ENCODE results near the gene RNF217.

Gene RNF217

DNA sequence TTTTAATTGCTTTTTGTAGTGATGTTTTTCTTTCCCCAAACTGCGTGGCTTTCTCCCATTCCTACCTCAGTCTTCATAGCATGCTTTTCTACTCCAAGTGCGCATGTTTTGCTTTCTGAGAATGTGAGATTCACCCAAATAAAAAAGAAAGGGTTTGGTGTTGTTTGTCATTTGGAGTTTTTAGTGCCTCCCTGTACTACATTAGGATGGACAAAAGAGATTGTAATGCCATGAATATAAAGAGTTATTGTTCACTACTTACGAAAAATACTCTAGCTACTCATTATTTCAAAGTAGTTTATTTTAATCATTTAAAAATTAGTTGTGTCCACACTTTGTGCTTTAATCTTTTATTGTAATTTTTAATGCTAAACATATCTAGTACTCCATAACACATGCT, 81.8 kb downstream of the RNF217 start:
- no peak overlapping the region for H3K4me3 ChIP-seq (ENCODE audit: low read depth, low read length)
- DNase-seq (ENCODE audit: low read depth, low spot score), result no peak
- in situ Hi-C loops (cut with HindIII; ENCODE audit: low sequenced_read_pairs), result no loop called here
- TF ChIP-seq, protein P1, sequence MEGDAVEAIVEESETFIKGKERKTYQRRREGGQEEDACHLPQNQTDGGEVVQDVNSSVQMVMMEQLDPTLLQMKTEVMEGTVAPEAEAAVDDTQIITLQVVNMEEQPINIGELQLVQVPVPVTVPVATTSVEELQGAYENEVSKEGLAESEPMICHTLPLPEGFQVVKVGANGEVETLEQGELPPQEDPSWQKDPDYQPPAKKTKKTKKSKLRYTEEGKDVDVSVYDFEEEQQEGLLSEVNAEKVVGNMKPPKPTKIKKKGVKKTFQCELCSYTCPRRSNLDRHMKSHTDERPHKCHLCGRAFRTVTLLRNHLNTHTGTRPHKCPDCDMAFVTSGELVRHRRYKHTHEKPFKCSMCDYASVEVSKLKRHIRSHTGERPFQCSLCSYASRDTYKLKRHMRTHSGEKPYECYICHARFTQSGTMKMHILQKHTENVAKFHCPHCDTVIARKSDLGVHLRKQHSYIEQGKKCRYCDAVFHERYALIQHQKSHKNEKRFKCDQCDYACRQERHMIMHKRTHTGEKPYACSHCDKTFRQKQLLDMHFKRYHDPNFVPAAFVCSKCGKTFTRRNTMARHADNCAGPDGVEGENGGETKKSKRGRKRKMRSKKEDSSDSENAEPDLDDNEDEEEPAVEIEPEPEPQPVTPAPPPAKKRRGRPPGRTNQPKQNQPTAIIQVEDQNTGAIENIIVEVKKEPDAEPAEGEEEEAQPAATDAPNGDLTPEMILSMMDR (IDR thresholded peaks at IDR 0.05; ENCODE audit: low read depth, low read length), result no peak

- in situ Hi-C loops (cut with HindIII; ENCODE audit: low sequenced_read_pairs), result no loop called here
- TF ChIP-seq, protein P1 (IDR thresholded peaks at IDR 0.05; ENCODE audit: low read depth, low read length), result no peak
Observed at GRCh38 chr6:125044667-125045066, 82.4 kb downstream of the RNF217 start.

DNA sequence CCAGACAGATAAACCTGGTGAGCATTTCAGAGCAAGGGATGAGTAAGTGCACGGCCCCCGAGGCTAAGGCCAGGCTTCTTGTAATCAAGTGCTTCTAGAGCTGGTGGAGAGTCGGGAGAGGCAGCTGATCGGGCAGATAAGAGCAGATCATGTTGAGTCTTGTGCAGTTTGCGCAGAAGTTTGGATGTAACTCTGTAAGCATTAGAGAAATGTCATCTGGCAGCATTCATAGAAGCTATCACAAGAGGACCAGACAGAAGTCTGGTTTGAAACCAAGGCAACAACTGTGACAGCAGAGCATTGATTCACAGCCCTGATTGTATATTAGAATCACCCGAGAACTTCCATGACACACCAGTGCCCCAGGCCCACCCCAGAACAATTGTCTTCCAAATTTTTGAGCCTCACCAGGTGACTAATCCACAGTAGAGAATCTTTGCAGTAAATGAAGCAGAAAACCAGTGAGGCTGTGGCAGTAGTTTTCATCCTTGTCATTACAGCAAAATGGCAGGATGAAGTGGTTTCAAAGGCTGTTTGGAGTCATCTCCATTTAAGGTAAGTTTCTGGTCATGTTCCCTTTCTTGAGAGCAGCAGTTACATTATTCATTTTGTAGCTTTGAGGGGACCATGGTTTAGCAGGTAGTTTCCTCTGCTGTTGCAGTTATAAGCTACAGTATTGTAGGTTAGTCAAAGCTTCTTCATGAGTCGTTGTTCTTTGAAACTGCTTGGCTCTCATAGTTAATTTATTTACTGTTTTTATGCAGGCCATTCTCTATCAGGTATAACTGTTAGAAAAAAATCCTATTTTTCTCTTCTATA, 84.1 kb downstream of the RNF217 start:
- no peak for DNase-seq (ENCODE audit: low read depth, low spot score)
- no peak overlapping the region for H3K4me3 ChIP-seq (ENCODE audit: low read depth, low read length)
- in situ Hi-C loops (cut with HindIII; ENCODE audit: low sequenced_read_pairs), result no loop called here
- TF ChIP-seq, protein P1 (IDR thresholded peaks at IDR 0.05; ENCODE audit: low read depth, low read length), result no peak

More at GRCh38 chr6:125044667-125045066, 82.4 kb downstream of the RNF217 start:
- H3K4me3 ChIP-seq (ENCODE audit: low read depth, low read length), result no peak overlapping the region
- no peak for DNase-seq (ENCODE audit: low read depth, low spot score)

DNA sequence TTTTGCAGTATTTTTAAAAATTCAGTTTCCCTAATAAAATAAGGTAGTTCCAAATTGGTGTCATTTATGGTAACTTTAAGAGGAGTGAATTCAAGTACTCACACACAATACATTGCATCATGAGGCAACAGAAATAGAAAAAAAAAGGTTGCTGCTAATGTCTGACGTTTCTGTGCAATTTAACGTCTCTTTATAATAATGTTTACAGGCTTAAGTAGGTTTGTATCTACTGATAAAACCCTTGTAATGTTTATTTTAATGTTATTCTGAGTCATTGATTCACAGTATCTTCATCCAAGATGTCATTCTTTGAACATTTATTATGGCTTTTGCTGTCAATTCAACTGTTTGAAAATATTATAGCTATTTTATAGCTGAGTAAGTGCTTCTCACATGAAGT, 86.0 kb downstream of the RNF217 start:
- DNase-seq (ENCODE audit: low read depth, low spot score), result no peak
- H3K4me3 ChIP-seq (ENCODE audit: low read depth, low read length), result no peak overlapping the region
- in situ Hi-C loops (cut with HindIII; ENCODE audit: low sequenced_read_pairs), result no loop called here
- TF ChIP-seq, protein P1 (IDR thresholded peaks at IDR 0.05; ENCODE audit: low read depth, low read length), result no peak

DNA sequence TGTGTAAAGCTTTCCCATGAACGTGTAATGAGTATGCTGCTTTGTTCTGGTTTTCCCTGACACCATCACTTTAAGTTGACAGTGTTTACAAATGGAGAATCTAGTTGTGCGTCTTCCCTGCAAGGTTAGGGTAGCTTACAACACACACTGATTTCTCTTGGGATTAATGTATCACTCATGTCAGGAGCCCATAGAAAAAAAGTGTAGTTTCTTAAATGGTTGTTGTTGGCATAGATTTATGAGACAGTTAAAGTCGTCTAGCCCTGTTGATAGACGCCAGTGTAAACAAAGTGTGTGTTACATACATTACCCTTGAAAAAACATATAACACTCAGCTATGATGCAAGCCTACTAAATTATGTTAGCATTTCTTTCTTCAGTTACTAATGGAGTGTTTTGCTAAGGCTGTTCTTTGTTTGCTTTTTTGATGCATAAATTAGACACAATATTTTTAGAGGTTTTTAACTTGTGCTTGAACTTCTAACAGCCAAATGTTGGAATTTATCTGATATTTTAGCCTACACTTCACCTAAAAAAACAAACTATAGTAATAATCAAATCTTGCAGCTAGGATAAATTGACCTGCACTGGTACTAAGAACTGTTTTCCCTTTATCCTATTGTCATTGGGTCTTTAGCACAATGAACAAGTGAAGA, 88.6 kb downstream of the RNF217 start:
- TF ChIP-seq, protein P1 (IDR thresholded peaks at IDR 0.05; ENCODE audit: low read depth, low read length), result no peak
- in situ Hi-C loops (cut with HindIII; ENCODE audit: low sequenced_read_pairs), result no loop called here
- peak; percentile 14 for DNase-seq (ENCODE audit: low read depth, low spot score)
- H3K4me3 ChIP-seq (ENCODE audit: low read depth, low read length), result no peak overlapping the region

GRCh38 chr6:125053809-125054208, 91.6 kb downstream of the RNF217 start:
- TF ChIP-seq, protein P1 (IDR thresholded peaks at IDR 0.05; ENCODE audit: low read depth, low read length), result no peak
- DNase-seq (ENCODE audit: low read depth, low spot score), result no peak
- no peak overlapping the region for H3K4me3 ChIP-seq (ENCODE audit: low read depth, low read length)
- in situ Hi-C loops (cut with HindIII; ENCODE audit: low sequenced_read_pairs), result no loop called here
